GM19467 (cell line): ENCODE results near the gene CD3D.

Experiments
- ATAC-seq: cut with Tn5 transposase; IDR thresholded peaks from one replicate; pipeline ENCODE4 v1.9.1; 2021; ENCODE audit warnings: mild to moderate bottlenecking, moderate library complexity; ENCODE audit not compliant: unreplicated experiment

Gene CD3D

DNA sequence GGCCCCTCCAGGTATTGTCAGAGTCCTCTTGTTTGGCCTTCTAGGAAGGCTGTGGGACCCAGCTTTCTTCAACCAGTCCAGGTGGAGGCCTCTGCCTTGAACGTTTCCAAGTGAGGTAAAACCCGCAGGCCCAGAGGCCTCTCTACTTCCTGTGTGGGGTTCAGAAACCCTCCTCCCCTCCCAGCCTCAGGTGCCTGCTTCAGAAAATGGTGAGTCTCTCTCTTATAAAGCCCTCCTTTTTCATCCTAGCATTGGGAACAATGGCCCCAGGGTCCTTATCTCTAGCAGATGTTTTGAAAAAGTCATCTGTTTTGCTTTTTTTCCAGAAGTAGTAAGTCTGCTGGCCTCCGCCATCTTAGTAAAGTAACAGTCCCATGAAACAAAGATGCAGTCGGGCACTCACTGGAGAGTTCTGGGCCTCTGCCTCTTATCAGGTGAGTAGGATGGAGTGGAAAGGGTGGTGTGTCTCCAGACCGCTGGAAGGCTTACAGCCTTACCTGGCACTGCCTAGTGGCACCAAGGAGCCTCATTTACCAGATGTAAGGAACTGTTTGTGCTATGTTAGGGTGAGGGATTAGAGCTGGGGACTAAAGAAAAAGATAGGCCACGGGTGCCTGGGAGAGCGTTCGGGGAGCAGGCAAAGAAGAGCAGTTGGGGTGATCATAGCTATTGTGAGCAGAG, 37.8 kb downstream of the CD3D start, which contains the start of gene CD3E:
Gene CD3E (plus strand): TSS at position 163 of the 681 bp plus-strand sequence. CDS start 223 bp downstream, at position 386.
- ATAC-seq, result no peak

DNA sequence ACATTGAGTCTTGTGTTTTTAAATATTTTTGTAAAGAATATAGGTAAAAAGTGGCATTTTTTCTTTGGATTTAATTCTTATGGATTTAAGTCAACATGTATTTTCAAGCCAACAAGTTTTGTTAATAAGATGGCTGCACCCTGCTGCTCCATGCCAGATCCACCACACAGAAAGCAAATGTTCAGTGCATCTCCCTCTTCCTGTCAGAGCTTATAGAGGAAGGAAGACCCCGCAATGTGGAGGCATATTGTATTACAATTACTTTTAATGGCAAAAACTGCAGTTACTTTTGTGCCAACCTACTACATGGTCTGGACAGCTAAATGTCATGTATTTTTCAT, 38.3 kb downstream of the CD3D start:
- no peak for ATAC-seq

DNA sequence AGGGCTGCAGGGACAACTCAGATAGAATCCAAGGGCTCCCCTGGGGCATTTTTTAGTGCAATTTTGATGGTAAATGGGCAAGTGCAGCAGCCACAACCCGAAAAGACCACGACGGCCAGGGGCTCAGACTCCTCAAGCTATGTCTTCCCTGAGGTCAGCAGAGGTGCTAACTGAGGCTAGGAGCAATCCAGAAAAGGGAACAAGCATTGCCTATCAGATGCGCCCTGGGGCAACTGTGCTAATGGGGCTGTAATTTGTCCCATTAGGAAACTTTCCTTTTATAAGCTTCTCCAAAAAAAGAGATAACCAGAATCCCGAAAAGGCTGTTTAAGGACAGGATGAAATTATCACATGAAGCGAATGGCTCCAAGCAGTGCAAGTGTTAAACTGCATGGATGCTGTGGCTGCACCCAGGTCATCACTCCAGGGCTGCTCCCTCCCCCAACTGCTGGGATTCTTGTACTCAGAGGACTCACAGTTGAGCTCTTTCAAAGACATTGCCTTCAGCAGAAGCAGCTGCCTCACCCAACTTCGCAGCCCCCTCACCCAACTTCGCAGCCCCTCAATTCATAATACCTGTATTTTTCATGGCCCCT, 40.8 kb downstream of the CD3D start:
- no peak for ATAC-seq

- ATAC-seq, result no peak
Measured at GRCh38 chr11:118295815-118296454, 46.6 kb downstream of the CD3D start.

GRCh38 chr11:118295199-118295598, 47.3 kb downstream of the CD3D start:
- ATAC-seq, result no peak

- ATAC-seq, result no peak
Measured at GRCh38 chr11:118294053-118294452, 48.5 kb downstream of the CD3D start.

GRCh38 chr11:118291477-118292135, 50.9 kb downstream of the CD3D start:
- no peak for ATAC-seq

DNA sequence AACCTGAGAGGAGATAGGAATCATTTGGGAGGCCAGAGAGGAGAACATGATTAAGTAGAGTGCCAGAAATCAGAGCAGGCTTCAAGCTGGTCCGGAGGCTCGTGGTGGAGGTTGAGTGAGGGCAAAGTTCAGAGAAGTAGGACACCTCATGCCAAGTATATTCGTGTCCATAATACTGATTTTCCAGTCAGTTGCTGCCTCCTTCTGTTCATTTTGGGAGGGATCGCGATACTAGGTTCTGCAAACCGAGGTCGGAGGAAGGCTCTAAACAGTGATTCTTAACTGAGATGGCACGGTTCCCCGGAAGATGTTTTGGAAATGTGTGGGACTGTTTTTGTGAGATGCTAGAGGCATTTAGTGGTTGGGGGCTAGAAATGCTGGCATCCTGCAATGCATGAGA, 51.6 kb downstream of the CD3D start:
- ATAC-seq, result no peak

DNA sequence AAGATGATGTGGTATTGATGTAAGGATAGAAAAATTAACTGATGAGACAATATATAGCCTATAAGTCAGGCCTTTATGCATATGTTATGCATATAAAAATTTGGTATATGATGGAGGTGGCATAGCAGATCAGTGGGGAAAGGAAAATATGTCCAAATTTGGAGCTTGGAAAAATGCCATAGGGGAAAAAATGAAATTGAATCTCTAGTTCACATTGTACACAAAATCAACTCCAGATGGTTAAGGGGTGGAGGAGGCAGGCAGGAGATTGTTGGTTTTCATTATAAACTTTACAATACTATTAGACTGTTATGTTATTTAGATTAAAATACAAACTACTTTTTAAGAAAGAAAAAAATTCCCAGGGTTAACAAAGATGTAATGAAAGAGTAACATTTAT, 53.1 kb downstream of the CD3D start:
- ATAC-seq, result no peak
